ENCODE results near the gene BTF3L4. TPM values are rescaled to one million over a fixed set of nuclear protein-coding genes. Genes with fewer than 3 reads are reported as not detected.
"Not testable (repeated sequence)": the region's sequence is repeated elsewhere in the genome, so short reads cannot be mapped to it uniquely, and the experiment has no call there.

The BTF3L4 gene
- polyA plus RNA-seq, 2 of the 4 experiments (the other 2 are of a cell fraction), result 47.4 to 63.8 TPM

GRCh38 chr1:52060822-52061221 is 4.7 kb downstream of the BTF3L4 start:
- CTCF ChIA-PET, result interaction anchor here (0.7 kb wide), 1 partner anchor 173 kb away, joined by 3 read pairs; no protein-coding TSS in a partner anchor
- POLR2A ChIA-PET, result no interaction called here
- Histone ChIP-seq H3K9me3 (no peaks in the 10 kb centered on the region), H3K4me2 (no peak overlapping the region), H3K27ac (no peak overlapping the region), H3K4me1 (peaks cover 25% of the 10 kb centered on the region), H3K4me3 (no peak overlapping the region)
- TF ChIP-seq HOXB5 (CRISPR knock-in tag; IDR thresholded peaks at IDR 0.05) (no peak), HES2 (IDR thresholded peaks at IDR 0.05) (no peak), RFX5 (IDR thresholded peaks at IDR 0.05) (no peak), EP300 (IDR thresholded peaks at IDR 0.05) (no peak), CBX8 (IDR thresholded peaks at IDR 0.05) (no peak)
- 88% methylated on average over 4 of the region's 4 CpGs for WGBS (ENCODE audit: missing lambda C conversion rate)
- FAIRE-seq, result no peak
- ATAC-seq, result no peak
- DNase-seq (ENCODE audit: low read depth in 1 of 2, low spot score in 1 of 2), result no peak

GRCh38 chr1:52063192-52063591 is 7.1 kb downstream of the BTF3L4 start:
- Histone ChIP-seq H3K4me3 (no peak overlapping the region), H3K4me2 (no peak overlapping the region), H3K27ac (no peak overlapping the region), H3K9me3 (no peaks in the 10 kb centered on the region), H3K4me1 (peaks cover 16% of the 10 kb centered on the region)
- ChIA-PET POLR2A (no interaction called here), CTCF (interaction anchor here (0.6 to 1.3 kb wide), 2 partner anchors 13 to 93 kb away, joined by 3 read pairs; no protein-coding TSS in a partner anchor)
- TF ChIP-seq CHD4 (IDR thresholded peaks at IDR 0.05; ENCODE audit: borderline replicate concordance) (no peak), CBX8 (IDR thresholded peaks at IDR 0.05) (no peak), ELK1 (IDR thresholded peaks at IDR 0.05; ENCODE audit: low read depth, low read length) (no peak), TFCP2L1 (CRISPR knock-in tag; IDR thresholded peaks at IDR 0.05) (no peak), JUNB (IDR thresholded peaks at IDR 0.05) (no peak), HES2 (IDR thresholded peaks at IDR 0.05) (no peak), SREBF2 (IDR thresholded peaks at IDR 0.05) (no peak), RFX5 (IDR thresholded peaks at IDR 0.05) (no peak)
- no peak for ATAC-seq
- 87% methylated on average over 2 of the region's 2 CpGs for WGBS (ENCODE audit: missing lambda C conversion rate)
- no peak for FAIRE-seq
- no peak for DNase-seq (ENCODE audit: low read depth in 1 of 2, low spot score in 1 of 2)

DNA sequence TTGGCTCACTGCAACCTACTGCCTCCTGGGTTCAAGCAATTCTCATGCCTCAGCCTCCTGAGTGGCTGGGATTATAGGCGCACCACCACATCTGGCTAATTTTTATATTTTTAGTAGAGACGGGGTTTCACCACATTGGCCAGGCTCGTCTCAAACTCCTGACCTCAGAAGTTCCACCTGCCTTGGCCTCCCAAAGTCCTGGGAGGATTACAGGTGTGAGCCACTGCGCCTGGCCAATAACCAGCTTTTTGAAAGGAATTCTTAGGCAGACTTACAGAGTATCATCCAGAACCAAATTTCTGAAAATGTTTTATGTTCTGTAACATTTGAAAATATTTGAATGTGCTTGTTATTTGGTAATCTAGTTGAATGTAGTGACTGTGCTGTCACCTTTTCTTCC is 14.6 kb downstream of the BTF3L4 start:
- Histone ChIP-seq H3K27ac (no peak overlapping the region), H3K9me3 (no peaks in the 10 kb centered on the region), H3K4me1 (no peaks in the 10 kb centered on the region), H3K4me3 (no peak overlapping the region), H3K4me2 (no peak overlapping the region)
- no peak for FAIRE-seq
- POLR2A ChIA-PET, result interaction anchor here (0.6 kb wide), 2 partner anchors 95 to 304 kb away, joined by 3 read pairs; no protein-coding TSS in a partner anchor
- no peak for DNase-seq (ENCODE audit: low read depth in 1 of 2, low spot score in 1 of 2)
- CTCF ChIA-PET, result no interaction called here
- no peak for TF ChIP-seq EP300 (IDR thresholded peaks at IDR 0.05)
- TF ChIP-seq HEYL (CRISPR knock-in tag; IDR thresholded peaks at IDR 0.05), result no peak
- no peak for ATAC-seq
- 91% methylated on average over 4 of the region's 4 CpGs for WGBS (ENCODE audit: missing lambda C conversion rate)

- ChIA-PET POLR2A (no interaction called here), CTCF (interaction anchor here (0.7 to 1.2 kb wide), 2 partner anchors 14 to 170 kb away, joined by 3 to 4 read pairs; no protein-coding TSS in a partner anchor)
- no peak overlapping the region for H3K4me3 ChIP-seq
- WGBS (ENCODE audit: missing lambda C conversion rate), result 79% methylated on average over 6 of the region's 6 CpGs
- no peak for ATAC-seq
- no peaks in the 10 kb centered on the region for H3K9me3 ChIP-seq
- DNase-seq (ENCODE audit: low read depth in 1 of 2, low spot score in 1 of 2), result no peak
- no peak for TF ChIP-seq RAD21 (conservative IDR thresholded peaks at IDR 0.05 in 1 of 2, IDR thresholded peaks at IDR 0.05 in 1 of 2)
- TF ChIP-seq FOXS1 (CRISPR knock-in tag; IDR thresholded peaks at IDR 0.05), result no peak
- TF ChIP-seq POLR2A (IDR thresholded peaks at IDR 0.05; ENCODE audit: low read length), result no peak
- TF ChIP-seq KDM1A (IDR thresholded peaks at IDR 0.05; ENCODE audit: low read depth), result no peak
- no peak for TF ChIP-seq NR3C1 (IDR thresholded peaks at IDR 0.05)
- no peak for TF ChIP-seq HEYL (CRISPR knock-in tag; IDR thresholded peaks at IDR 0.05)
- no peak for TF ChIP-seq MYC (IDR thresholded peaks at IDR 0.05; ENCODE audit: borderline replicate concordance, low read length)
- TF ChIP-seq FOSB (CRISPR knock-in tag; IDR thresholded peaks at IDR 0.05), result no peak
- TF ChIP-seq CHD4 (IDR thresholded peaks at IDR 0.05; ENCODE audit: borderline replicate concordance), result no peak
- no peak for TF ChIP-seq EHF (CRISPR knock-in tag; IDR thresholded peaks at IDR 0.05)
- TF ChIP-seq ZC3H11A (IDR thresholded peaks at IDR 0.05), result no peak
- no peak for TF ChIP-seq ESRRA (IDR thresholded peaks at IDR 0.05; ENCODE audit: borderline replicate concordance, low read length)
- no peak for TF ChIP-seq MAZ (IDR thresholded peaks at IDR 0.05; ENCODE audit: borderline replicate concordance, low read depth, low read length)
- no peak for TF ChIP-seq HOXA7 (CRISPR knock-in tag; IDR thresholded peaks at IDR 0.05)
- no peak for TF ChIP-seq HMGXB4 (CRISPR knock-in tag; IDR thresholded peaks at IDR 0.05; ENCODE audit: borderline replicate concordance)
- H3K27ac ChIP-seq, result no peak overlapping the region
- H3K4me2 ChIP-seq, result no peak overlapping the region
- no peak for FAIRE-seq
- no peaks in the 10 kb centered on the region for H3K4me1 ChIP-seq
Measured at GRCh38 chr1:52072291-52072690, 16.2 kb downstream of the BTF3L4 start.

DNA sequence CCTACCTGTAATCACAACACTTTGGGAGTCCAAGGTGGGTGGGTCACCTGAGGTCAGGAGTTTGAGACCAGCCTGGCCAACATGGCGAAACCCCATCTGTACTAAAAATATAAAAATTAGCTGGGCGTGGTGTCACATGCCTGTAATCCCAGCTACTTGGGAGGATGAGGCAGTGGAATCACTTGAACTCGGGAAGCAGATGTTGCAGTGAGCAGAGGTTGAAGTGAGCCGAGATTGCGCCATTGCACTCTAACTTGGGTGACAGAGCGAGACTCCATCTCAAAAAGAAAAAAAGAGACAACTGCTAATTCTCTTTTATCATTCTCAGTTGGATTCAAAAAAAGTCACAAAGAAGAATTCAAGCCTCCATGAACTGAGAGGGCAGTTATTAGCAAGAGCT is 21.2 kb downstream of the BTF3L4 start:
- ATAC-seq; H3K4me2 ChIP-seq; H3K4me3 ChIP-seq; H3K4me1 ChIP-seq; DNase-seq (ENCODE audit: low read depth in 1 of 2, low spot score in 1 of 2); CTCF ChIA-PET; POLR2A ChIA-PET; H3K27ac ChIP-seq; FAIRE-seq; H3K9me3 ChIP-seq: not testable (repeated sequence)
- 91% methylated on average over 6 of the region's 6 CpGs for WGBS (ENCODE audit: missing lambda C conversion rate)
